Amniotic stem cell (primary cell): ENCODE results near the gene MZT2A.
"Not testable (repeated sequence)": the region's sequence is repeated elsewhere in the genome, so short reads cannot be mapped to it uniquely, and the experiment has no call there.

Experiments used
- DNase-seq: peaks from one replicate; lab custom pipeline; 2025; lab: John Stamatoyannopoulos, UW

MZT2A gene

DNA sequence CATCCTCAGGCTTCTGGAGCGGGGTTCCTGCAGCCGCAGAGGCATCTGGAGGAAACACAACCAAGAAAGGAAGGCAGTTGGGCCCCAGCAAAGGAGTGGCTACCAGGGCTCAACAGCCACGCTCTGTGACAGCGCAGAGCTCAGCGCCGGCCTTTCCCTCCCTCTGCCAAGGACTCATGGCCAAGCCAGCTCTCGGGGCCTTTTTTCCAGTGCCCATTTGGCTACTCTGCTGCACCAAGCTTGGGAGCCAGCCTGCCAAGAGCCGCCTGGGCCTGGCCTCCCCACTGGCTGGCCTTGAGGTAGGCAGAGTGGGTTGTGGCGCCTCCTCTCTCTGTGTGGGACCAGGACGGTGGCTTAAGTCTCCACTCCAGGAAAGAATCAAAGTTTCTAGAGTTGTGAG is 28.3 kb upstream of the MZT2A start:
- no peak for DNase-seq

DNA sequence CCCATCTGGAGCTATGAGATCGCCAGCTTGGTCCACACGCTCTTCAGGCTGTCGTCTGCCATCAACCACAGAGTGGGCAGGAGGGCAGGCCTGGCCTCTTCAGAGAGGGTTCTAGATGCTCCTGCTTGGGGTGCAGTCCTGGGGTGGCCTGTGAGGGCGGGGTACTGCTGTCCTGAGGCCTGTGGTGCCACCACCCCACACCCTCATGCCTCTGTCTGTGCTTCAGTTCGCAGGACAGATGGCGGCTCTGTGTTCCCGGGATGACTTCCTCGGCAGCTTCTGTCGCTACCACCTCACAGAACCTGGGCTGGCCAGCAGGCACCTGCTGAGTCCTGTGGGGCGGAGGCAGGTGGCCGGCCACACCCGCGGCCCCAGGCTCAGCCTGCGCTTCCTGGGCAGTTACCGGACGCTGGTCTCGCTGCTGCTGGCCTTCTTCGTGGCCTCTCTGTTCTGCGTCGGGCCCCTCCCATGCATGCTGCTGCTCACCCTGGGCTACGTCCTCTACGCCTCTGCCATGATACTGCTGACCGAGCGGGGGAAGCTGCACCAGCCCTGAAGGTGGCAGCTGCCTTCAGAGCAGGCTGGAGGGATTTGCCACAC is 27.8 kb upstream of the MZT2A start:
- not testable (repeated sequence) for DNase-seq

DNA sequence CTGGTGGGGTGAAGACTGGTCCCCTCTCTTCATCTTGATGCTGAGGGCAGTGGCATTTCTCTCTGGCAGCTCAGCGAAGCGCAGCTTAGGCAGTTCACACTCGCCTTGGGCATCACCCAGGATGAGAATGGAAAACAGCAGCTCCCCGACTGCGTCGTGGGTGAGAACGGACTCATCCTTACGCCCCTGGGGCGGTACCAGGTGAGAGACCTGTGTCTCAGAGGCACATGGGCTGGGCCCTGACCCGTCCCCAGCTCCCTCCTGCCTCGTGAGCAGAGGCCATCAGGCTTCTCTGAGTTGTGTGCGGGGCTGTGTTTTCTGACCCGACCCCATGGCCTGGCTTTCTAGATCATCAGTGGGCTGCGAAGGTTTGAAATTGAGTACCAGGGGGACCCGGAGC is 27.3 kb upstream of the MZT2A start:
- DNase-seq = no peak

DNA sequence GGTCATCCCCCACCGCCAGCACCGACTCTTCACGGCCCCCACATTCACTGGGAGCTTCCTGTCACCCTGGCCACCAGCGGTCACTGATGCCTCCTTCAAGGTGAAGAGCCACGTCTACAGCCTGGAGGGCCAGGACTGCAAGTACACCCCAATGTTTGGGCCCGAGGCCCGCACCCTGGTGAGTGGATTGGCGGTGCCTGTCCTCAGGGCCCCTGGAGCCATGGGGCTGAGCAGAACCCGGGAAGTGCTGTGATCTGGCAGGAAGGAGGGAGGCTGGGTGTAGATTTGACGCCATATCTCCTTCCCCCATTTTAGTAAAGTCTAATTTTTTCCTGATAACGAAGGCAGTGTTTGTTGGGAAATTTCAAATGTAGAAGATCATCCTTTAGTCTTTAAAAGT is 26.3 kb upstream of the MZT2A start:
- DNase-seq = not testable (repeated sequence)

DNA sequence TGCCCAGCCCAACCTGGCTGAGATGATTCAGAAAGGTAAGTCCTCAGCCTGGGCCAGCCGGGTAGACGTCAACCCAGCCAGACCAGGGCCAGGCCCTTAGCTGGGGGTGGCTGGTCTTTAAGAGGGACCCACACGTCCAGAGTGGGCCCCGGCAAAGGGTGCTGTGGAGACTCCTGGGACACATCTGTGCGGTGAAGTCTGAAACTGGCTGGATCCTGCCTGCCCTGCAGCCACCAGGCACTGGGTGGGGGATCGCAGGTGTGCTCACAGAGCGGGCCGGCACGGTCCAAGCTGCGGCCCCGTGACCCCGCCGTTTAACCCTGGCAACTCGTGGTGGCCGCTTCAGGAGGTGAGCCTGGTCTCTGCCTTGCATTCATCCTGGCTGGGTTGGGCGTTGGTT is 25.7 kb upstream of the MZT2A start:
- DNase-seq = not testable (repeated sequence)

DNA sequence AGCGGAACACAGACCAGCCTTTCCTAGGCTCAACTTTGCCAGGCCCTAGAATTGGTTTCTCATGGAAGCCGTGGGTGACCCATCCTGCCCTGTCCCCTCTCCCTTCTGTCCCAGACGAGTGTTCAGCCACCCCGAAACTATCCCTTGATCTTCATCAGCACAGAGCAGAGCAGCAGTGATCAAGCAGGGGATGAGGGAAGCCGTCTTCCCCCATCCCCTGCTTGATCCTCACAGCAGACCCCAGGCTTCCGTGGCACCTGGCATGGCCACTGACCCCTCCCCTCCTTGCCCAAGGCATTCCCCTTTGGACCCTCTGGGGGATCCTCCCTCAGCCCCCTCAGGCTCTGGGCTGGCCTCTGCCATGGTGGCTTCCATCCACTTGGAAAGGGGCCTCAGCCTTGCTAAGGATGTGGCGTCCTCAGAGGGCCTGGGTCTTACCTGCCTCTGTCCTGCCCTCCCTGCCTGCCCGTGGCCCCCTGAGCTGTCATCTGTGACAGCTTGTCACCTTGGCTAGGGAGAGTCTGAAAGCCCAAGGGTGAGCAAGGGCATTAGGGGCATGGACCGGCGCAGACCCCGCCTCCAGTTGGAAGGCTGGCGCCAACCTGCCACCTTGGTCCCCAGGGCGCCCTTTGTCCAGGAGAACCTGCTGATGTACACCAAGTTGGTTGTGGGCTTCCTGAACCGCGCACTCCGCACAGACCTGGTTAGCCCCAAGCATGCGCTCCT is 25.1 kb upstream of the MZT2A start:
- no peak for DNase-seq

DNA sequence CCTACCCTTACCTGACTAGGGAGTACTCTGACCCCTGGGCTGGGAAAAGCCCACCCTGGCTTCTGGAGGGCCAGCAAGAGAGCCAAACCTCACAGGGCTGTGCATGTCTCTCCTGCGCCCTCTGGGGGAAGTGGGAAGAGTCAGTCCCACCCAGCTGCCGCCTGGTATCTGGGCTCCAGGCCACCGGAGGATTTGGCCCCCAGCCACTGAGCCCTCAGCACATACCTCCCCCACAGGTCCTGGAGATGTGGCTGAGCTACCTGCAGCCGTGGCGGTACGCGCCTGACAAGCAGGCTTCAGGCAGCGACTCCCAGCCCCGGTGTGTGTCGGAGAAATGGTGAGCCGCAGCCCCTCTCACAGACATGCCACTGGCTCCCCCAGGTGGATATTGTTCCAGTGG is 24.4 kb upstream of the MZT2A start:
- not testable (repeated sequence) for DNase-seq

DNA sequence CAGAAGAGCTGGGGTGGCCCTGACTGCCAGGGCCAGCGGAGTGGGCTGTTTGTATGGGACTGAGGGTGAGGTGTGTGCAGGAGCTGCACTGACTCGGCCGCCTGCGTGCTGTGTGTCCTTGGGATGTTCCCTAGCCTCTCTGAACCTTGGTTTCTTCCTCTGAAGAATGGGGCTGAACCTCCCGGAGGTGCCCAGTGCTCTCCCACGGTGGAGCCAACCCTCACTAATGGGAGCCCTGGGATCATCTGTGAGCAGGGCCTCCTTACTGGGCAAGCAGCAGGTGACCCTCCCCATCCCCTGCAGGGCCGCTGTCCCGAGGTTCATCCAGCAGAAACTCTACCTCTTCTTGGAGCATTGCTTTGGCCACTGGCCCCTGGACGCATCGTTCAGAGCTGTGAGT is 23.8 kb upstream of the MZT2A start:
- DNase-seq = no peak

DNA sequence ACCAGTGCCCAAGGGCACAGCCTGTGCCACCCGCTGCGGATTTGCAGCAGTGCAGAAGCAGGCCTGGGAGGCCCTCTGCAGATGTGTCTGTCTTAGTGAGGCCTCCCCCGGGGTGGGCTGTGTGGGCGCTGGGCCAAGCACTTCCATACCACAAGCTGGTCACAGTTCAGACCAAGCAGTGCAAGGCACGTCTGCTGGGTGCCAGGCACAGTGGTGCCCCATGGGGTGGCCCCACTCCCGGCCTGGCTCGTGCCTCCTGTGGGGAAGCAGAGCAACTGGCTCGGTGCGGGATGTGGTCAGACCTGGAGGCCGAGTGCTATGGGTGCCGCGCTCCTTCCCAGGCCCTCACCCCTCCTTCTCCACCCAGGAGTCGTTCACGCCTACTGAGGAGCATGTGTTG is 23.0 kb upstream of the MZT2A start:
- not testable (repeated sequence) for DNase-seq

DNA sequence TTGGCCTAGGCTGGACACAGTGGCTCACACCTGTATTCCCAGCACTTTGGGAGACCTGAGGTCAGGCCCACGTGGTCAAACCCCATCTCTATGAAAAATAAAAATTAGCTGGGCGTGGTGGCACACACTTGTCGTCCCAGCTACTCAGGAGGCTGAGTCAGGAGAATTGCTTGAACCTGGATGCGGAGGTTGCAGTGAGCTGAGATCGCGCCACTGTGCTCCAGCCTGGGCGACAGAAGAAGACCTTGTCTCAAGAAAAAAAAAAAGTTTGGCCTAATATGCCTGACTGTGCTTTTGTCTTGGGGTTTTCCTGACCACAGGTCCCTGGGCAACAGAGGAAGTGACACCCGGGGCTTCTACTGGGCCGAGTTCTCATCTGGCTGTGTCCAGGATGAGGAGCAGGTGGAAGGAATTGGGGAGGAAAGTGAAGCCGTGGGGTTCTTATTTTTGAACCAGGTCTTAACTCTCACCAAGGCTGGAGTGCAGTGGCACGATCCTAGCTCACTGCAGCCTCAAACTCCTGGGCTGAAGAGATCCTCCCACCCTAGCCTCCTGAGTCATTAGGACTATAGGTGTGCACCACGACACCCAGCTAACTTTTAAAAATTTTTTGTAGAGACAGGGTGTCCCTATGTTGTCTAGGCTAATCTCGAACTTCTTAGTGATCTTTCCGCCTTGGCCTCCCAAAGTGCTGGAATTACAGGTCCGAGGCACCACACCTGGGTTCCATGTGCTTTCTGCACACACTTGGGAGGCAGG is 22.4 kb upstream of the MZT2A start:
- not testable (repeated sequence) for DNase-seq

DNA sequence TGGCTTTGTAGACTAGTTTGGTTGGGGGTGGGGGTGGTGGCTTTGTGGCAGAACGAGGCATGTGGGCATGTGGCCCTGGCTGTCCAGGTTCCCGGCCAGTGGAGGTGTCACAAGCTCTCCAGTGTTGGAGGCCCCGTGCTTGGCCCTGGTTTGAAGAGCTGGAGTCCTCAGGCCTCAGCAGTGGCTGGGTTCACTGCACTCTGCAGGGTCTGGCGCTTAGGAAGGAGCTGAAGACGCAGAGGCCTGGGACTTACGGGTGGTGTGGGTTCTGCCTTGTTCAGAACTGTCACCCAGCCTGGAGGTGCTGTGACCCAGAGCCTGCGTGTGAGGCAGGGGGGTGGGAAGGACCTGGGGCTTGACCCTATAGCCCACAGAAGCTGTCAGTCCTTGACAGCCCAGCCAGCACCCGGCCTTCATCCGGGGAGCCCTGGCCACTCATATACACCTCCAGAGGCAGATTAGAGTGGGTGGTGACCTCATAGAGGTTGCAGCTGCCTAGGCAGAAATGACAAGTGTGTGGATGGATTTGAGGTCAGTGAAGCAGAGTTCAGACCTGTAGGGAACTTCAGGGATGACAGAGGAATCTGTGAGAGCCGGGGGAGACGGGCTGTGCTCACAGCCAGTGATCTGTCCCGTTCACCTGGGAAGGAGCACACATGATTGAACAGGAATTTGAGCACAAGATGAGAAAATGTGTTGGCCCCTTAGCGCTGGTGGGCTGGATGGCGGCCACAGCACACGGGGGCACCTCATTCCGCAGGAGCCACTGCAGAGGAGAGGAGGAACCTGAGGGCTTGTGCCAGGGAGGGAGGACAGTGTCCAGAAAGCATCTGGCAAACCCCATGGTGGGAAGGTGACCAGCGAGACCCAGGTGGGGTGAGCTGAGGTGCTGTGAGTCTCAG is 20.0 kb upstream of the MZT2A start:
- not testable (repeated sequence) for DNase-seq

DNA sequence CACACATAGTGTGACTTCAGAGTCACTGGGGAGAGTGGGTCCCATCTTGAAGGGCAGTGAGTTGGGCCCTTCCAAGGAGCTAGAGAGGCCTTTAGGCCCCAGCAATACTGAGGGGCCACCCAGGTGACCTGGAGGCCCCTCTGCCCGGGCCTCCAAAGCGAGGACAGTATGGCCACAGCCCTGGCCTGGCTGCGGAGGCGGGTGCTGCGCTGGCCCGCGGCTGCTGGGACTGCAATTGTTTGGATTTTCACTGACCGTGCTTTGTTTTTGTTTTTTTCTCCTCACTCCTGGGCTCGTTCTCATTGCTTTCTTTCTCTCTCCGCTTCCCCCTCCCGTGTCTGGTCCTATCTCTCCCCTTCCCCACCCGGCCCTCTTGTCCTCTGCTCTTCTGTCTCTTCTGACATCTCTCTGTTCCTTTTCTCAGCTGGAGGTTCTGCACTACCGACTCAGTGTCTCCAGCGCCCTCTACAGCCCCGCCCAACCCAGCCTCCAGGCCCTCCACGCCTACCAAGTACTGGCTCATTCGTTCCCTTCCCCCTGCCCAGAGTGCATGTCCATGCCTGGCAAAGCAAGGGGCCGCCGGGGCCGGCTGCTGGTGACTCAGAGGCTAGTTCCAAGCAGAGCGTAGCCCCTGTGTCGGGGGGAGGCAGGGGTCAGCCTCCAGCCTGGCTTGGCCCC is 19.2 kb upstream of the MZT2A start:
- not testable (repeated sequence) for DNase-seq

DNA sequence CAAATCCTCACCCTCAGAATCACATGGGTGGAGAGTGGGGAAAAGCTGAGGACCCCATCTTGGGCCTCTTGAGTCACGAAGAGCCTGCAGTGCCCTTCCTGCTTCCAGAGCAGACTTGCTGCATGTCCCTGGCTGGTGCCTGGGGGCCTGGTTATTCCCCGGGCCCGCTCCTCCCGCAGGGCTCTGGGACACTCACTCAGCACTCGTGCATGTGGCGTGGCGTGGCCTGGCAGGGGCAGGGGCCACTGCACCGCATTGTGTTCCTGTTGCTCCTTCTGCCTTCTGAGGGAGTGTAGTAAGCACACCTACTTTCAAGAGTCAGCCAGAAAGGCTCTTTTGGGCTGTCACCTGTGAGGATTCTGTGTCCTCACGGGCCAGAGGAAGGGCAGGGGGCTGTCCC is 17.4 kb upstream of the MZT2A start:
- no peak for DNase-seq

DNA sequence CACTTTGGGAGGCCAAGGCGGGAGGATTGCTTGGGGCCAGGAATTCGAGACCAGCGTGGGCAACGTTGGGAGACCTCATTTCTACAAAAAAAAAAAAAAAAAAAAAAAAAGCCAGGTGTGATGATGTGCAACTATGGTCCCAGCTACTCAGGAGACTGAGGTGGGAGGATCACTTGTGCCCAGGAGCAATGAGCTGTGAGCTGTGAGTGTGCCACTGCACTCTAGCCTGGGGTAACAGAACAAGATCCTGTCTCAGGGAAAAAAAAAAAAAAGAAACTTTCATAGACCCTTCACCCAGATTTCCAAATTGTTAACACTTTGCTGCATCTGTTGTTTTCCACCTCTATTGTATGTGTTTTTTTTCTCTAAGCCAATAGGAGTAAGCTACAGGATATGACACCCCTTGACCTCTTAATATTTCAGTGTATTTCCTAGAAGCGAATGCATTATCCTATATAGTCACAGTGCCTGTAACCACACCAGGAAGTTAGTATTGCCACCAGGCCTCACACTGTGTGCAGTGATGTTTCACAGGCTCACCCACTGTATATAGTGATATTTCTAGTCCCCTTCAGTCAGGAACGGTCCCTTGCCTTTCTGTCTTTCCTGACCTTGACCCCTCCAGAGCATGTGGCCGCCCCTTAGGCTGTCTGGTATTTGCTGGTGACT is 12.0 kb upstream of the MZT2A start:
- not testable (repeated sequence) for DNase-seq

DNA sequence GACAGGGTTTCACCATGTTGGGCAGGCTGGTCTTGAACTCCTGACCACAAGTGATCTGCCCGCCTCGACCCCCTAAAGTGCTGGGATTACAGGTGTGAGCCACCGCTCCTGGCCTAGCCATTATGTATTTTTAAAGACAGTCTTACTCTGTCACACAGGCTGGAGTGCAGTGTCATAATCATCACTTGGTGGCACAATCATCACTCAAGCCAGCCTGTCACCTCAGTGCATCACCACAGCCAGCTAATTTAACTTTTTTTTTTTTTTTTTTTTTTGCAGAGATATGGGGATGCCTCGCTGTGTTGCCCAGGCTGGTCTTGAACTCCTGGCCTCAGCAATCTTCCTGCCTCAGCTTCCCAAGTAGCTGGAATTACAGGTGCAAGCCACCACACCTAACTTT is 11.4 kb upstream of the MZT2A start:
- DNase-seq = not testable (repeated sequence)

DNA sequence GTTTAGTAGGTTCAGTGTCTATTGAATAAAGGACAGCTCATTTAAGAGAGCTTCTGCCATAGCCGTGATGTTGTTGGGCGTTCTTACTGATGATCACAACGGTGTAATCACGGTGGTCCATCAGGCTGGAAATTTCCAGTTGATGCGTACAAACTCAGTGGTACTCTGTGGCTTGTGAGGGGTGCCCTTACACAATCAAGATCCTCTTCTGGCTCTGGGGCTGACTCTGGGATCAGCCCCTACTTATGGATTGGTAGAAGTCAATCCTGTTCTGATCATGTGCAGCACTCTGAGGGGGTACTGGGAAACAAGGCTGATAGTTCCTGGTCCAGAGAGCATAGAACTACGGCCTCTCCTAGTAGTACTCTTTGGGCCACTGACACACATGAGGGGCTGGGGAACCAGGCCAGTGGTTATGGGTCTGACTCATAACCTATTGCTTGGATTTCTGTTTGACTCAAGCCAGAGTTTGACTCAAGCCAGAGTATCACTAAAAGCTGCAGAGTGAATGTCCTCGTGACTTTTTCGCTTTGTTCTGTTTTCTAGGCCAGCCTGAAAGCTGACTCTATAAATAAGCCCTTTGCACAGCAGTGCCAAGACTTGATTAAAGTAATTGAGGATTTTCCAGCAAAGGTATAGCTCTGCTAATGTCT is 6.2 kb upstream of the MZT2A start:
- not testable (repeated sequence) for DNase-seq

DNA sequence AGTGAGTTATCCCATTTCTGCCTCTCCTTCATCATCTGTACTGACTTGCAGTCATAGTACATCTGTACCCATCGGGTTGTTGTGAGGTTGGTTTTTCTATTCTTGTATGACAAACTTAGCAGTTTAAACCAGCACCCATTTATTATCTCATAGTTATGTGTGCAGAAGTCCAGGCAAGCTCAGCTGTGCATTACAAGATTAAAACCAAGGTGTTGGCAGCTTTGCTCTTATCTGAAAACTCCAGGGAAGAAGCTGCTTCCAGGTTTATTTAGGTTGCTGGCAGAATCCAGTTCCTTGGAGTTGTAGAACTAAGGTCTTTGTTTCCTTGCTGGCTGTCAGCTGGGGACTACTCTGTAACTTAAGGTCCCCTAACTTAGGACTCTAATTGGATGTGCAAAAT is 3.3 kb upstream of the MZT2A start:
- not testable (repeated sequence) for DNase-seq

DNA sequence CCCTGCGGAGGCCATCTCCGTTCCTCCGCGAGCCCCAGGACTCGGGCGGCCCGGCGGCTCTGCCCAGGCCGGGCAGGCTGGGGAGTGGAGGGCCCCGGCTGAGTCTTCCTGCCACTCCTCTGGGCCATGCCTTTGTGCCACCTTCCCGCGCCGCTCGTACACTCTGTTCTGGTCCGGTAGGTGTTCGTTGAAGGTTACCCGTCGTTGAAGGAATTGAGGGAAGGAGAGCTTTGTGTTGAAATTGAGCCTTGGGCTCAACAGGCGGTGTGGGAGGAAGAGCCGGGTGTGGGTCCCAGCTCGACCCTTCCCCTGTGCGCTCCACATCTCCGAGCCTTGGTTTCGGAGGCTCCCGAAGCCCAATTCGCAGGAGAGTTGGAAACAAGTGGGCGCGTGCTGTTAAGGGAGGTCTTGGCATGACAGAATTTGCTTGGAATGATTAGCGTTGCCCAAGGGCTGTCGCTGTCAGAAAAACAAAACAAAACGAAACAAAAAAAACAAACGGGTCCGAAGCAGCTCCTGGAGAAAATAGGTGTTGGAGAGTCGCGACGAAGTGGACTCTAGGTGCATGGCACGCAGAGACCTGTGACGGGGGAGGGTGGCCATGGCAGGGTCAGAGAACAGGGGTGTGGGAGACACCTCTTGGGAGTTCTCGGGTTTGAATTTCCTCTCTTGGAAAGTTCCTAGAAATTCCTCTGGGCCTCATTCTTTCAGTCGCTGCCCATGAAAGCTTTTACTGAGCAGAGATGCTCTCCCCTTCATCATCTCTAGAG is 1.2 kb upstream of the MZT2A start:
- no peak for DNase-seq

DNA sequence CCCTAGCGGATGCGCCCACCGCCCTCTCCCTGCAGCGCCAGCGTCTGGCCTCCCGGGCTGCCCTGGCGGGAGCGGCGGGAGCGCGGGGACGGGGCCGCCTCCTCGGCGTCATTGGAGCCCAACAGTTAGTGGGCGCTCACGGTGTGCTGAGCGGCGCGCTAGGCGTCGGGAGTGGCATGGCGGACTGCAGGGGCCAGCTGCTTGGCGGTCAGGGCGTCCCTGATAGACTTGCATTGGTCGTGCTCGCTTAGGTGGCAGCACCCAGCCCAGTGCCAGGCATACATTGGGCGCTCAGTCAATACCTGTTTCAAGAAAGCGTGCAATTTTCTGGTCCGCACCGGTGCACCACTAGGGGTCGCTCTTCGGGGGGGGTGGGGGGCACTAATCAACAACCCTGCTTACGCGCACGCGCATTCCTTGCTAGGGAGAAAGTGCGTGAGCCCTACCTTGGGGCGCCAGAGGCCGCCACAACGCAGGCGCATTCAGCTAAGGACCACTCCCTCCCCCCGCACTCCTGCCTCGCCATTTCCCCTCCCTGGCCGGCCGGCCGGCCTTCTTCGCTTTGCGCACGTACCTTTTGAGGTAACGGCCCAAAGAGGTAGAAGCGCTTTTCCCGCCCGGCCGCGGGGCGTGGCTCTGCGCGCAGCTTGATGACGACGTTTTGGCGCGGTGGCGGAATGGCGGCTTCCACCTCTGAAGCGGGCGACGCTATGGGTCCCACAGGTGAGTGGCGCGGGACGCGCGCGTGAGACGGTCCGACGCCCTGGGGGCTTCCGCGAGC is 411 bp upstream of the MZT2A start:
- peak; percentile 68 for DNase-seq
